Measurements from ENCODE around the gene AKT2.
"Not testable (repeated sequence)": the region's sequence is repeated elsewhere in the genome, so short reads cannot be mapped to it uniquely, and the experiment has no call there.

Gene AKT2

GRCh38 chr19:40225440-40226305, 59.5 kb downstream of the AKT2 start:
- no peak overlapping the region for H3K4me3 ChIP-seq (ENCODE audit: low read depth, low read length)
- no peak for DNase-seq (ENCODE audit: low read depth)
- TF ChIP-seq, protein P1, sequence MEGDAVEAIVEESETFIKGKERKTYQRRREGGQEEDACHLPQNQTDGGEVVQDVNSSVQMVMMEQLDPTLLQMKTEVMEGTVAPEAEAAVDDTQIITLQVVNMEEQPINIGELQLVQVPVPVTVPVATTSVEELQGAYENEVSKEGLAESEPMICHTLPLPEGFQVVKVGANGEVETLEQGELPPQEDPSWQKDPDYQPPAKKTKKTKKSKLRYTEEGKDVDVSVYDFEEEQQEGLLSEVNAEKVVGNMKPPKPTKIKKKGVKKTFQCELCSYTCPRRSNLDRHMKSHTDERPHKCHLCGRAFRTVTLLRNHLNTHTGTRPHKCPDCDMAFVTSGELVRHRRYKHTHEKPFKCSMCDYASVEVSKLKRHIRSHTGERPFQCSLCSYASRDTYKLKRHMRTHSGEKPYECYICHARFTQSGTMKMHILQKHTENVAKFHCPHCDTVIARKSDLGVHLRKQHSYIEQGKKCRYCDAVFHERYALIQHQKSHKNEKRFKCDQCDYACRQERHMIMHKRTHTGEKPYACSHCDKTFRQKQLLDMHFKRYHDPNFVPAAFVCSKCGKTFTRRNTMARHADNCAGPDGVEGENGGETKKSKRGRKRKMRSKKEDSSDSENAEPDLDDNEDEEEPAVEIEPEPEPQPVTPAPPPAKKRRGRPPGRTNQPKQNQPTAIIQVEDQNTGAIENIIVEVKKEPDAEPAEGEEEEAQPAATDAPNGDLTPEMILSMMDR (IDR thresholded peaks at IDR 0.05; ENCODE audit: low read depth, low read length, missing control alignments) = peak; percentile 44

DNA sequence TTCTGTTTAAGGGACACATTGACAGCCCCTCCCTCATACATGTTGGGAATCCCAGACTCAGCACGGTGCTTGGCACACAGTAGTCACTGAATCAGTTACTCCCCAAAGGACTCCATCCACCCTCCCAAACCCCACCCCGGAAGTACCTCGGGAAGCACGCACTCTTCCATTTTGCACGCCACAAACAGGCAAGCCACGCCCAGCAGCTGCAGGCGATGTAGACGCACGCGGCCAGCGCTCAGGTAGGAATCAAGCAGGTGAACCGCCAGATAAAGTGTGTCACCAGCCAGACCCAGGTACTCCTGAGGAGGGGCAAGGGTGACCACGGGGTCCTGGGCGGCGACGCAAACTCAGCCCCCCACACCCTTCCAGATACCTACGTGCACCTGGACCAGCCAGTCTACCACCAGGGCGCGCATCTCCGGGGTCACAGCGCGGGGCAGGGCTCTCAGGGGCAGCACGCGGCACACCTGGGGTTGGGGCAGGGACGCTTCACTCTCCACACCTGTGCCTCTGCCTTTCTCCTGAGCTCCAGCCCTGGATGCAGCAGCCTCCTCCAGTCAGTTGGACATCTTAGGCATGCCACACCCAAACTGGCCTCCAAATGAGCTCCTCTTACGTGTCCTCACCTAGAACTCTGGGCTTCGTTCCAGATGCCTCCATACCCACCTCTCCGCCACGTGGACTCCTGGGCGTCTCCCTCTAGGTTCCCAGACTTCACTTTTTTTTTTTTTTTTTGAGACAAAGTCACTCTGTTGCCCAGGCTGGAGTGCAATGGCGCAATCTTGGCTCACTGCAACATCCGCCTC, 60.6 kb downstream of the AKT2 start:
- no peak for DNase-seq (ENCODE audit: low read depth)
- TF ChIP-seq, protein P1 (IDR thresholded peaks at IDR 0.05; ENCODE audit: low read depth, low read length, missing control alignments) = no peak
- H3K4me3 ChIP-seq (ENCODE audit: low read depth, low read length) = no peak overlapping the region

DNA sequence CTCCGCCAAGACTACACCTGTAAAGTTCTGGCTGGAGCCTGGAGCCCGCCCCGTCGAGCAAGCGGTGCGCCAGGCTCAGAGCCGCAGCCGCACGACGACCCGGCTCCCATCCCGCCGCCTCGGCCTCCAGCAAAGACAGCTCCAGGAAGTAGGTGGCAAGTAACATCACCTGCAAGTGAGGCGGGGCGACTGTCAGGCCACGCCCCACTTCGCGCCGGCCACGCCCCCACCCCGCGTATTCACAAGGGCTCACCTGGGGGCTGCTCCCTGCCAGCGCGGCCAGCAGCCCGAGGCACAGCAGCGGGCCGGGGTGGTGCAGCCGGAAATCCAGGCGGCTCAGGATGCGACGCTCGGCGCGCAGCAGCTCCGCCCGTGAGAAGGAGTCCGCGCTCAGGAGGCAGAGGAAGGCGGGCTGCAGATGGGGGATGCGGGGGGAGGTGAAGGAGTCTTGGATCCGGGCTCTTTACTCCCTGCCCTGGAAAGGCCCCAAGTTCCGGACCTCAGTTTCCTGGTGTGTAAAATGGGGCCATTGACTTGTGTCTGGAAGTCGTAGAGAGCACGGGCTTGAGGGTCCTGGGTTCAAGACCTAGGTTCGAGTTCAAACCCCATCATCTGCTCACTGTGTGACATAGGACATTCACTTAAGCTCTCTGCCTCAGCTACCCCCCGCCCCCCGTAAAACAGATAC, 61.9 kb downstream of the AKT2 start:
- TF ChIP-seq, protein P1 (IDR thresholded peaks at IDR 0.05; ENCODE audit: low read depth, low read length, missing control alignments) = no peak
- no peak for DNase-seq (ENCODE audit: low read depth)
- no peak overlapping the region for H3K4me3 ChIP-seq (ENCODE audit: low read depth, low read length)

DNA sequence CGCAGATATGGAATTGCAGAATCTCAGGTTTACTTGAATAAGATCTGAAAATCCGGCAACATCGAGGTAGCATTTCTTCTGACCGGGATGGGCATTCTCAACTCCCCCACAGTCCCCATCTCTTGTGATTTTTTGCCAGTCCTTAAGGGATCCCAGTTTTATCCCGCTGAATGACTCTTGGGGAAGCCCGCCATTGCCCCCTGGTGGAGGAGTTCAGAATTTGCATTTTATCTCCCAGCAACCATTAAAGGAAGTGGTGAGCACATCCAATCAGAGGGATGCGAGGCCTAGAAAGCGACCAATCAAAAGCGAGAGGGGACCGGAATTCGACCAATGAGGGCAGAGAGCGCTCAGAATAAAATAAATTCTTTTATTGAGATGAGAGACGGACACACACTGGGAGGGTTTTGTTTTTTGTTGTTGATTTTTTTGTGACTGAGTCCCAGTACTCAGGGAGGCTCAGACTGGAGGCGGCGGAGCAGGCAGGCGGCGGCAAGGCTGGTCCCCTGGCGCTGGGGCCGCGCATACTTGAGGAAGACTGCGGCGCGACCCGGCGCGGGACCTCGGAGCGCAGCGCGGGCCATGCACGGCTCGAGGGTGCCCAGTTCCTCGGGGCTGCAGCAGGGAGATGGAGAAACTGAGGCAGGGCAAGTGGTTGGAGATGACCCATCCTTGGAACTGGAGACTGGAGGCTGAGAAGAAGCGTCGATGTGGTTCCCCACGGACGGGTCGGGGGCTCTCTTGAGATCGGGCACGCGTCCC, 63.1 kb downstream of the AKT2 start:
- TF ChIP-seq, protein P1 (IDR thresholded peaks at IDR 0.05; ENCODE audit: low read depth, low read length, missing control alignments) = peak; percentile 69
- no peak overlapping the region for H3K4me3 ChIP-seq (ENCODE audit: low read depth, low read length)
- peak; percentile 60 for DNase-seq (ENCODE audit: low read depth)

GRCh38 chr19:40220674-40221073, 64.5 kb downstream of the AKT2 start:
- H3K4me3 ChIP-seq (ENCODE audit: low read depth, low read length) = no peak overlapping the region
- TF ChIP-seq, protein P1 (IDR thresholded peaks at IDR 0.05; ENCODE audit: low read depth, low read length, missing control alignments) = no peak
- no peak for DNase-seq (ENCODE audit: low read depth)

DNA sequence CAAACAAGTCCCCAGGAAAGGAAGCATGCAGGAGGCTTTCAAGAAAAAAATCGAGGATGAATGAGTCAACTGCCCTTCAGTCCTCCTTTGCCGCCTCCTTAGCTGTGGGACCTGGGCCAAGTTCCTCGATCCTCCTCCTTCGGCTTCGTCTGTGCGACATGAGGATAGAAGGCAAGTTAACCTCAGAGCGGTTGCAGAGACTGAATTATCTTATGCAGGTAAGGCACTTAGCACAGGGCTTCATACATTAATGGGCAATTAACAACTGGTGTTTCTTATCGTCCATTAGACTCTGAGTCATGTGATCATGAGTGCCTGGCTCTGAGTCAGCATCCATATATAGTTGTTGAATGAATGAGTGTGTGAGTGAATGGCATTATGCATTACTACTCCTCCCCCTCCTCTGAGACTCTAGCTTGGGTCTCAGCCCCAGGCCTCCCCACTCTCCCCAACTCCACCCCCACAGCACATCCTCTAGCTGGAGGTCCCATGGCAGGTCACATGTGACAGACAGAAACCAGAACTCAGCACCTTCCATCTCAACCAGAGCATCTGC, 65.3 kb downstream of the AKT2 start:
- no peak overlapping the region for H3K4me3 ChIP-seq (ENCODE audit: low read depth, low read length)
- TF ChIP-seq, protein P1 (IDR thresholded peaks at IDR 0.05; ENCODE audit: low read depth, low read length, missing control alignments) = no peak
- no peak for DNase-seq (ENCODE audit: low read depth)

DNA sequence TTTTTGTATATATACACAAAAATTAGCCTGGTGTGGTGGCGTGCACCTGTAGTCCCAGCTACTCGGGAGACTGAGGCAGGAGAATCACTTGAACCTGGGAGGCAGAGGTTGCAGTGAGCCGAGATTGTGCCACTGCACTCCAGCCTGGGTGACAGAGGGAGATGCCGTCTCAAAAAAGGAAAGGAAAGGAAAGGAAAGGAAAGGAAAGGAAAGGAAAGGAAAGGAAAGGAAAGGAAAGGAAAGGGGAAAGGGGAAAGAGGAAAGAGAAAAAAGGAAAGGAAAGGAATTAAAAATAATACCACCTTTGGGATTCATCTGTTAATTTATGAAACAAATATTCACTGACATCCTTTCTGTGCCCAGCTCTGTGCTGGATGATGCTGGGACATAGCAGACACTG, 66.1 kb downstream of the AKT2 start:
- not testable (repeated sequence) for H3K4me3 ChIP-seq (ENCODE audit: low read depth, low read length); DNase-seq (ENCODE audit: low read depth)
